DND-41 (cell line): ENCODE data around the gene KIF1A.

Experiments
- ATAC-seq: fragments of 200-7000 bp; cut with Tn5 transposase; 3 replicates; pipeline ENCODE4 v1.9.1; 2021; ENCODE audit warnings: low read depth; ENCODE audit not compliant: insufficient read depth
- DNase-seq: peaks from one replicate; pipeline ENCODE4 v3.0.0-alpha.2; 2020
- H2AFZ ChIP-seq: 2 replicates; pipeline ENCODE4 v1.6.0; 2012; ENCODE audit warnings: low read depth, low read length
- H3K27ac ChIP-seq: 2 replicates; pipeline ENCODE4 v1.5.1; 2012; ENCODE audit warnings: low read length, inconsistent platforms
- H3K27me3 ChIP-seq: fragments of 200-600 bp; sonication (generic); 2 replicates; pipeline ENCODE4 v1.6.0; 2012; ENCODE audit warnings: low read length, mild to moderate bottlenecking, inconsistent platforms; ENCODE audit not compliant: insufficient read depth, poor library complexity
- H3K36me3 ChIP-seq: 2 replicates; pipeline ENCODE4 v1.5.1; 2012; ENCODE audit warnings: low read length, inconsistent platforms; ENCODE audit not compliant: insufficient read depth
- H3K4me1 ChIP-seq: 2 replicates; pipeline ENCODE4 v1.5.1; 2012; ENCODE audit warnings: mild to moderate bottlenecking, low read length; ENCODE audit not compliant: insufficient read depth
- H3K4me2 ChIP-seq: 2 replicates; pipeline ENCODE4 v1.6.0; 2012; ENCODE audit warnings: mild to moderate bottlenecking, moderate library complexity, low read length, inconsistent platforms; ENCODE audit not compliant: insufficient read depth
- H3K4me3 ChIP-seq, 2 experiments: fragments of 200-600 bp in 1 of 2; shearing (Covaris generic) in 1 of 2; 2 replicates each; pipeline ENCODE4 v1.5.1; 2012 to 2016; ENCODE audit warnings: inconsistent platforms in 2 of 2, low read length in 2 of 2, mild to moderate bottlenecking in 2 of 2, low read depth in 1 of 2, moderate library complexity in 1 of 2
- H3K79me2 ChIP-seq: 2 replicates; pipeline ENCODE4 v1.6.0; 2012; ENCODE audit warnings: low read length, inconsistent platforms; ENCODE audit not compliant: insufficient read depth
- H3K9ac ChIP-seq: 2 replicates; pipeline ENCODE4 v1.6.0; 2012; ENCODE audit warnings: low read depth, mild to moderate bottlenecking, inconsistent platforms, low read length, moderate library complexity
- H3K9me3 ChIP-seq: 2 replicates; pipeline ENCODE4 v1.5.1; 2012; ENCODE audit warnings: low read length, moderate library complexity, mild to moderate bottlenecking, inconsistent platforms; ENCODE audit not compliant: insufficient read depth, severe bottlenecking
- H4K20me1 ChIP-seq: 2 replicates; pipeline ENCODE4 v1.6.0; 2012; ENCODE audit warnings: low read length; ENCODE audit not compliant: insufficient read depth
- EZH2 ChIP-seq: IDR thresholded peaks from 3 replicates; pipeline ENCODE4 v1.6.1; 2012; ENCODE audit warnings: borderline replicate concordance, low read depth, mild to moderate bottlenecking, moderate library complexity, low read length, inconsistent platforms; ENCODE audit not compliant: severe bottlenecking
- TF ChIP-seq, protein P1 (sequence below): IDR thresholded peaks from 2 replicates; pipeline ENCODE4 v1.5.1; 2012; ENCODE audit warnings: borderline replicate concordance, low read length, moderate library complexity, mild to moderate bottlenecking; ENCODE audit not compliant: poor library complexity, severe bottlenecking; ENCODE audit errors: extremely low read depth

Gene KIF1A

GRCh38 chr2:240757086-240757614, 62.9 kb downstream of the KIF1A start:
- H3K36me3 ChIP-seq: no peaks in the 10 kb centered on the region
- H3K27me3 ChIP-seq: no peaks in the 10 kb centered on the region
- H3K4me1 ChIP-seq: no peaks in the 10 kb centered on the region
- peaks cover 4% of the 10 kb centered on the region; the same call in 1 of the 2 replicates for H4K20me1 ChIP-seq
- no peak for ATAC-seq
- H3K79me2 ChIP-seq: no peaks in the 10 kb centered on the region
- H3K27ac ChIP-seq: no peak overlapping the region
- no peaks in the 10 kb centered on the region for H3K9me3 ChIP-seq
- no peak for TF ChIP-seq EZH2
- TF ChIP-seq, protein P1, sequence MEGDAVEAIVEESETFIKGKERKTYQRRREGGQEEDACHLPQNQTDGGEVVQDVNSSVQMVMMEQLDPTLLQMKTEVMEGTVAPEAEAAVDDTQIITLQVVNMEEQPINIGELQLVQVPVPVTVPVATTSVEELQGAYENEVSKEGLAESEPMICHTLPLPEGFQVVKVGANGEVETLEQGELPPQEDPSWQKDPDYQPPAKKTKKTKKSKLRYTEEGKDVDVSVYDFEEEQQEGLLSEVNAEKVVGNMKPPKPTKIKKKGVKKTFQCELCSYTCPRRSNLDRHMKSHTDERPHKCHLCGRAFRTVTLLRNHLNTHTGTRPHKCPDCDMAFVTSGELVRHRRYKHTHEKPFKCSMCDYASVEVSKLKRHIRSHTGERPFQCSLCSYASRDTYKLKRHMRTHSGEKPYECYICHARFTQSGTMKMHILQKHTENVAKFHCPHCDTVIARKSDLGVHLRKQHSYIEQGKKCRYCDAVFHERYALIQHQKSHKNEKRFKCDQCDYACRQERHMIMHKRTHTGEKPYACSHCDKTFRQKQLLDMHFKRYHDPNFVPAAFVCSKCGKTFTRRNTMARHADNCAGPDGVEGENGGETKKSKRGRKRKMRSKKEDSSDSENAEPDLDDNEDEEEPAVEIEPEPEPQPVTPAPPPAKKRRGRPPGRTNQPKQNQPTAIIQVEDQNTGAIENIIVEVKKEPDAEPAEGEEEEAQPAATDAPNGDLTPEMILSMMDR: no peak
- no peak overlapping the region for H3K4me2 ChIP-seq
- H2AFZ ChIP-seq: no peak overlapping the region
- H3K9ac ChIP-seq: no peak overlapping the region
- no peak overlapping the region for H3K4me3 ChIP-seq
- DNase-seq: no peak

GRCh38 chr2:240752209-240752608, 67.8 kb downstream of the KIF1A start:
- no peak for TF ChIP-seq EZH2
- TF ChIP-seq, protein P1: no peak
- ATAC-seq (no peak), DNase-seq (no peak)
- H3K27me3 ChIP-seq: no peaks in the 10 kb centered on the region
- H3K27ac ChIP-seq: no peak overlapping the region
- no peak overlapping the region for H3K4me2 ChIP-seq
- no peaks in the 10 kb centered on the region for H3K4me1 ChIP-seq
- H4K20me1 ChIP-seq: peaks cover 12% of the 10 kb centered on the region; the same call in 1 of the 2 replicates
- no peaks in the 10 kb centered on the region for H3K9me3 ChIP-seq
- H3K36me3 ChIP-seq: no peaks in the 10 kb centered on the region
- no peak overlapping the region for H2AFZ ChIP-seq
- H3K79me2 ChIP-seq: no peaks in the 10 kb centered on the region
- no peak overlapping the region for H3K9ac ChIP-seq
- H3K4me3 ChIP-seq: no peak overlapping the region

- Histone ChIP-seq H3K4me2 (no peak overlapping the region), H3K4me1 (no peaks in the 10 kb centered on the region), H3K9me3 (no peaks in the 10 kb centered on the region), H2AFZ (no peak overlapping the region), H3K27me3 (no peaks in the 10 kb centered on the region), H3K27ac (no peak overlapping the region), H4K20me1 (peaks cover 8% of the 10 kb centered on the region; the same call in 1 of the 2 replicates), H3K9ac (no peak overlapping the region), H3K4me3 (no peak overlapping the region), H3K79me2 (no peaks in the 10 kb centered on the region), H3K36me3 (no peaks in the 10 kb centered on the region)
- TF ChIP-seq EZH2: no peak
- TF ChIP-seq, protein P1: no peak
- DNase-seq (no peak), ATAC-seq (no peak)
Observed at GRCh38 chr2:240750409-240750808, 69.6 kb downstream of the KIF1A start.

DNA sequence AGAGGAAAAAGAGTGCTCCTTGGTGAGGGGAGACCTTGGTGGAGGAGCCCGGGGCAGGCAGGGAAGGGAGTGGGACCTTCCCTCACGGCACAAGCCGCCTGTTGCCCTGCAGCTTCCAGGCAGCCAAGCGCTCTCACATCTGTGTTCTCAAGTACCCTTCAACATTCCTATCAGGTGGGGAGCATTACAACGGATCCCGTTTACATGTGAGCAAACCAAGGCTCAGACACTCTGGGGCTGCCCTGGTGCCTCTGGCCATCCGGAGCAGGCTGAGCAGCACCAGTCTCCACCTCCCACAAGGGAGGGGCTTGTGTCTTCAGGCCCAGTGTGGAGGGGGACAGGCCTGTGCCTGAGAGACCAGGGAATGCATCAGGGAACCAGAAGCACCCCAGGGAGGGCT, 70.5 kb downstream of the KIF1A start:
- Histone ChIP-seq H3K9ac (no peak overlapping the region), H4K20me1 (peaks cover 8% of the 10 kb centered on the region; the same call in 1 of the 2 replicates), H3K79me2 (no peaks in the 10 kb centered on the region), H3K4me3 (no peak overlapping the region), H2AFZ (no peak overlapping the region), H3K27ac (no peak overlapping the region), H3K36me3 (no peaks in the 10 kb centered on the region), H3K9me3 (no peaks in the 10 kb centered on the region), H3K4me1 (no peaks in the 10 kb centered on the region), H3K4me2 (no peak overlapping the region), H3K27me3 (no peaks in the 10 kb centered on the region)
- DNase-seq (no peak), ATAC-seq (no peak)
- TF ChIP-seq EZH2: no peak
- TF ChIP-seq, protein P1: no peak
